ENCODE data around the gene DLX5.
"Not testable (repeated sequence)": the region's sequence is repeated elsewhere in the genome, so short reads cannot be mapped to it uniquely, and the experiment has no call there.

DLX5 gene

GRCh38 chr7:97024209-97025129 lies at the start of gene DLX5:
Gene DLX5 (minus strand): TSS chr7:97024831. CDS start chr7:97024623, 208 bp downstream.
- peak; percentile 15 for DNase-seq

GRCh38 chr7:97072025-97072424 lies 47.4 kb upstream of the DLX5 start:
- not testable (repeated sequence) for DNase-seq

- peak; percentile 43 for DNase-seq
Measured at GRCh38 chr7:97064972-97065587, 40.4 kb upstream of the DLX5 start.

- no peak for DNase-seq
Measured at GRCh38 chr7:97064020-97064419, 39.4 kb upstream of the DLX5 start.

GRCh38 chr7:97043281-97043680 lies 18.6 kb upstream of the DLX5 start:
- DNase-seq, result peak; percentile 25

GRCh38 chr7:97039374-97040065 lies 14.9 kb upstream of the DLX5 start:
- no peak for DNase-seq

- DNase-seq, result not testable (repeated sequence)
Measured at GRCh38 chr7:97034213-97034852, 9.7 kb upstream of the DLX5 start.

GRCh38 chr7:97027427-97028234 lies 3.0 kb upstream of the DLX5 start:
- peak; percentile 84 for DNase-seq

- DNase-seq, result no peak
Measured at GRCh38 chr7:97026715-97027426, 2.2 kb upstream of the DLX5 start.

- DNase-seq, result no peak
Measured at GRCh38 chr7:97025983-97026714, 1.5 kb upstream of the DLX5 start.

GRCh38 chr7:97025130-97025499 lies 484 bp upstream of the DLX5 start:
- DNase-seq, result no peak

GRCh38 chr7:97022491-97023306 lies 1.9 kb downstream of the DLX5 start:
- no peak for DNase-seq

- DNase-seq, result no peak
Measured at GRCh38 chr7:97021747-97022490, 2.7 kb downstream of the DLX5 start.

- no peak for DNase-seq
Measured at GRCh38 chr7:97020996-97021746, 3.5 kb downstream of the DLX5 start.

- DNase-seq, result no peak
Measured at GRCh38 chr7:97020601-97020995, 4.0 kb downstream of the DLX5 start.

- no peak for DNase-seq
Measured at GRCh38 chr7:97019710-97020225, 4.9 kb downstream of the DLX5 start.

GRCh38 chr7:97018791-97019531 lies 5.7 kb downstream of the DLX5 start:
- DNase-seq, result no peak
